Measurements from ENCODE around the gene DPF3. TPM values are rescaled to one million over a fixed set of nuclear protein-coding genes. Genes with fewer than 3 reads are reported as not detected.

The DPF3 gene
- total RNA-seq, 4 donors from 2014 or later, result 0.22 to 5.4 (median 2.7) TPM

GRCh38 chr14:72595152-72595862 is 298.6 kb downstream of the DPF3 start:
- Histone ChIP-seq H3K9me3 (no peaks in the 10 kb centered on the region), H3K4me3 (no peak overlapping the region), H3K27ac (no peak overlapping the region), H3K36me3 (no peaks in the 10 kb centered on the region), H3K4me1 (no peaks in the 10 kb centered on the region), H3K27me3 (no peaks in the 10 kb centered on the region)
- TF ChIP-seq EP300 (IDR thresholded peaks at IDR 0.05), result no peak
- no peak for TF ChIP-seq POLR2A (IDR thresholded peaks at IDR 0.05)
- TF ChIP-seq CTCF (IDR thresholded peaks at IDR 0.05), result no peak
- WGBS, 2 donors, result 90 to 91% methylated on average over 8 of the region's 8 CpGs
- no peak for DNase-seq (ENCODE audit: low spot score in 2 of 2)

- Histone ChIP-seq H3K9me3 (no peaks in the 10 kb centered on the region), H3K4me1 (no peaks in the 10 kb centered on the region), H3K27me3 (peaks cover 0 to 3% of the 10 kb centered on the region in 2 donors), H3K4me3 (no peak overlapping the region), H3K36me3 (no peaks in the 10 kb centered on the region), H3K27ac (no peak overlapping the region)
- no peak for TF ChIP-seq POLR2A (IDR thresholded peaks at IDR 0.05)
- no peak for TF ChIP-seq EP300 (IDR thresholded peaks at IDR 0.05)
- 82 to 84% methylated on average over 14 of the region's 14 CpGs for WGBS, 2 donors
- DNase-seq (ENCODE audit: low spot score in 2 of 2), result no peak
Observed at GRCh38 chr14:72594099-72594901, 299.6 kb downstream of the DPF3 start.

GRCh38 chr14:72591391-72591790 is 302.5 kb downstream of the DPF3 start:
- Histone ChIP-seq H3K27ac (no peak overlapping the region), H3K4me3 (no peak overlapping the region), H3K9me3 (no peaks in the 10 kb centered on the region), H3K4me1 (no peaks in the 10 kb centered on the region), H3K27me3 (peaks cover 0 to 3% of the 10 kb centered on the region in 2 donors), H3K36me3 (no peaks in the 10 kb centered on the region)
- WGBS, 2 donors, result 86 to 91% methylated on average over 4 of the region's 4 CpGs
- TF ChIP-seq CTCF (IDR thresholded peaks at IDR 0.05) (no peak), EP300 (IDR thresholded peaks at IDR 0.05) (no peak), POLR2A (IDR thresholded peaks at IDR 0.05) (no peak)
- DNase-seq (ENCODE audit: low spot score in 2 of 2), result no peak

GRCh38 chr14:72590577-72590976 is 303.3 kb downstream of the DPF3 start:
- WGBS, 2 donors, result 75 to 78% methylated on average over 7 of the region's 7 CpGs

GRCh38 chr14:72589652-72590051 is 304.2 kb downstream of the DPF3 start:
- Histone ChIP-seq H3K27me3 (peaks cover 0 to 3% of the 10 kb centered on the region in 2 donors), H3K4me3 (no peak overlapping the region), H3K9me3 (no peaks in the 10 kb centered on the region), H3K36me3 (no peaks in the 10 kb centered on the region), H3K27ac (no peak overlapping the region), H3K4me1 (no peaks in the 10 kb centered on the region)
- TF ChIP-seq CTCF (IDR thresholded peaks at IDR 0.05), result no peak
- no peak for TF ChIP-seq EP300 (IDR thresholded peaks at IDR 0.05)
- TF ChIP-seq POLR2A (IDR thresholded peaks at IDR 0.05), result no peak
- no peak for DNase-seq (ENCODE audit: low spot score in 2 of 2)

More at GRCh38 chr14:72590577-72590976, 303.3 kb downstream of the DPF3 start:
- H3K36me3 ChIP-seq, result no peaks in the 10 kb centered on the region
- peaks cover 0 to 3% of the 10 kb centered on the region in 2 donors for H3K27me3 ChIP-seq
- no peaks in the 10 kb centered on the region for H3K9me3 ChIP-seq
- DNase-seq (ENCODE audit: low spot score in 2 of 2), result no peak
- H3K4me1 ChIP-seq, result no peaks in the 10 kb centered on the region
- H3K27ac ChIP-seq, result no peak overlapping the region
- TF ChIP-seq EP300 (IDR thresholded peaks at IDR 0.05) (no peak), POLR2A (IDR thresholded peaks at IDR 0.05) (no peak), CTCF (IDR thresholded peaks at IDR 0.05) (no peak)
- no peak overlapping the region for H3K4me3 ChIP-seq
